ENCODE data around the gene CASP7.

The CASP7 gene

GRCh38 chr10:113776553-113776952 lies 96.8 kb downstream of the CASP7 start:
- no peak for TF ChIP-seq GATA2 (IDR thresholded peaks at IDR 0.05; ENCODE audit: low read depth, low read length)
- no peak for TF ChIP-seq GATA3 (IDR thresholded peaks at IDR 0.05; ENCODE audit: low read depth, low read length)
